GM20431 (cell line): ENCODE results near the gene PAM.
"Not testable (repeated sequence)": the region's sequence is repeated elsewhere in the genome, so short reads cannot be mapped to it uniquely, and the experiment has no call there.

Source experiments
- in situ Hi-C: fragments of 300-500 bp; cut with MseI, MboI; formaldehyde crosslinking; loops from one replicate; pipeline ENCODE4 v1.15.0; 2020; ENCODE audit warnings: low sequenced_read_pairs; ENCODE audit not compliant: unreplicated experiment

The PAM gene

DNA sequence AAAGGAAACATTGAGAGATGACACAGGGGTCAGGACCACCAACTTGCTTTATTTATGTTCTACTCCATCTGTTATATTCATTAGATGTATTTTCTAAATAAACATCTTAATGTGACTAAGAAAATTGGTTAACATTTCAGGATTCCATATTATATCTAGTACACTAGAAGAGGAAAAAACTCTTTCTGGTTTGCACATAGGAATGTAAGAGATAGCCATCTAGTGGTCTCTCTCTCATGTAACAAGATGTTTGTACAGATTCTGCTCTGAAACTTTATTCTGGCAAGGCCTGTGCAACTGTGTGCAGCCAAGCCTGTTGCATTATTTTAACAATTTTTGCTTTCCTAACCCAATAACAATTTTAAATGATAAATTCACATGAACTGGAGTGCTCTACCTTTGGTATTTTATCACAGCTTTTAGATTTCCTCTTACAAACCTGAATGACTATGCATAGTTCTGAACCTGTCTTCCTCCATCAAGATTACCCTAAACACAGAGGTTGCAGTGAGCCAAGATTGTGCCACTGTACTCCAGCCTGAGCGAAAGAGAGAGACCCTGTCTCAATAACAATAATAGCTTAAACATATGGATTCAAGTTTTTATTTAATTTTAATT lies 216.7 kb downstream of the PAM start:
- in situ Hi-C loops, result no loop called here

DNA sequence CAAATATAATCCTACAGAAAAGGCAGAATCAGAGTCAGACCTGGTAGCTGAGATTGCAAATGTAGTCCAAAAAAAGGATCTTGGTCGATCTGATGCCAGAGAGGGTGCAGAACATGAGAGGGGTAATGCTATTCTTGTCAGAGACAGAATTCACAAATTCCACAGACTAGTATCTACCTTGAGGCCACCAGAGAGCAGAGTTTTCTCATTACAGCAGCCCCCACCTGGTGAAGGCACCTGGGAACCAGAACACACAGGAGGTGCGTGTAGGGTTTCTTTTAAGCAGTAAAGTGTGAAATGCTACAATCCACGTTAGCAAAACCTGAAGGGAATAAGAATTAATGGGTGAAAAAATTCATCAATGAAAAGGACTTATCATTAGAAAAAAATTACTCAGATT lies 219.1 kb downstream of the PAM start:
- in situ Hi-C loops, result no loop called here

DNA sequence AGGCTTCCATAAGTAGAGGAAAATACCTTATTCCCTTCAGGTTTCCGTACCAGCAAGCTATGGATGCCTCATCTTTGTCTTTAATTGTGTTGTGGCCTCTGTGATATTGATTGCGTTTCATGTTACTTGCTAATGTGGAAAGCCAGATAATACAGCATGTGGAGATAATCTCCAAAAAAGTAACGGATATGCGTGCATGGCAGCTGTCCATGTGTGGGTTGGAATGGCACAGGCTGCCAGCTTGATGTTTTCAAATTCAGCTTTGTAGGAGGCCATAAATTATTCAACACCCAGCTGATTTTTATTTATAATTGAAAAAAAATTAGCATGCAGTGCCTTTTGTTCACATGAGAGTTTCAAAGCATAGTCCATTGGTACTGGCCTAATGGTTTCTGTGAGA lies 219.9 kb downstream of the PAM start:
- in situ Hi-C loops, result no loop called here

GRCh38 chr5:102975457-102976182 lies 220.5 kb downstream of the PAM start:
- in situ Hi-C loops, result no loop called here

- in situ Hi-C loops, result no loop called here
Observed at GRCh38 chr5:102981957-102982635, 227.0 kb downstream of the PAM start.

- in situ Hi-C loops, result no loop called here
Observed at GRCh38 chr5:102986074-102986473, 231.0 kb downstream of the PAM start.

DNA sequence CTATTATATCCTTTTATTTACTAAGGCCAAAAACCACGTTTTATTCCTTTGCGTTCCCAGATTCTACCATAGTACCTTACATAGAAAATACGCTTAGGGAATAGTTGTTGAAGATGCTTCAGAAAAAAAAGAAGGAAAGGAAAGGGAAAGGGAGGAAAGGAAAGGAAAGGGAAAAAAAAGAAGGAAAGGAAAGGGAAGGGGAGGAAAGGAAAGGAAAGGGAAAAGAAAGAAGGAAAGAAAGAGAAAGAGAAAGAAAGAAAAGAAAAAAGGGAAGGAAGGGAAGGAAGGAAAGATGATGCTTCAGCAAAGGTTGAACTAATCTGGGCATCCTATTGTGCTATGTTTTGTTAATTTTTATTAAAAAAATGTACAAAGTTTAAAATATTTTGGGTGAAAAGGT lies 233.4 kb downstream of the PAM start:
- in situ Hi-C loops, result no loop called here

DNA sequence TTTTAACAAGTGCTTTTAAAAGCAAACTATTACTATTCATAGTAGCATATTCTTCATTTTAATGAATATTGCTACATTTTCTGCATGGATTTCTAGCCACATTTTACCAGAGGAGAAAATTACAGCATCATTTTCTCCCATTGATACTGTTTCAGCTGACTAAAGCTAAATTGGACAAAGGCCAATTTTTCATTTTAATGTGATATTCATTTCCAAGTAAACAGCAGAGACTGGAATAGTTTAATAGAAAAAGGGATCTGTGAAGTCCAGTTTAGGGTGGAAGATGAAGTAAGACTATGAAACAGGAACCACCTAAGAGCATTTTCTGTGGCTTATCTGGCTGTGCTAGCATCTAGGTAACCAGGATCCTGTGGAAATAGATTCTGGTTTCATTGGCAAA lies 236.7 kb downstream of the PAM start:
- in situ Hi-C loops, result no loop called here

DNA sequence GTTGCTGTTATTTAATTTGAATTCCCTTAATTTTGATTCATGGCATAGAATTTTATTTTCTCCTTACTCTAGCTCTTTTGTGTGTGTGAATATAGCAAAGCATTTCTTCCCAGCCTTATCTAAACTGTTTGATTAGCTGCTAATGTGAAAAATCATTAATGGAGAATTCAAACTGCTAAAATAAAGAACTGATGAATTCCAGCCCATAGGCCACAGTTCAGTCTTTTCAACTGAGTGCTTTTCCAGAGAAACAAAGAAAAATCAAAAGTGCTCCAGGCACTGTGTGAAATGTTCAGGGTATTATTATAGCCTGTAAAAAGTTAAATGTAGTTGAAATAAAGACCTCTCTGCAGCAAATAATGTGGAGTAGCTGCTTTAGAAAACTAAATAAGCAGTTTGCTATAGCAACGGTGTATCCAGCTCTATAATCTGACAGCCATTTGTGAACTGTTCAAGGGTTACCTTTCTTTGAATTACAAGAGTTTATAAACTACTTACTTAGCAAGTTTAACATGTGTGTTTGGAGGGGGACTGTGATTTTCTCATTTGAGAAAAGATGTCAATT lies 241.0 kb downstream of the PAM start:
- in situ Hi-C loops, result no loop called here

DNA sequence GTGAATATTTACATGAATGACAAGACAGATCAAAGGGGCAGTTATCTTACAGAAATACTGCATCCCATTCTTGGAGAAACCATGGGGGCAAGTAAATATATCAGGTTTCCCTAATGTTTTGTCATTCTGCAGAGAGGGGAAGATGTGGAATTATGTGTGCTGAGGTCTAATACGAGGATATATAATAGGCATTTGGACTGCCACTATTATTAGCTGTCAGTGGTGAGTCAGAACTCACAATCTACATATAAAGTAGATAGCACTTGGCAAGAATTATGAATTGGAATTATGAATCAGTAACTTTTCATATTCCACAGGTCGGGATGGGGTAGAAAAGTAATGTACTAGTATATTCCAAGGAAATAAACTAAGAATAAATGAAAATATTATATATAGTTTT lies 243.1 kb downstream of the PAM start:
- in situ Hi-C loops, result no loop called here

DNA sequence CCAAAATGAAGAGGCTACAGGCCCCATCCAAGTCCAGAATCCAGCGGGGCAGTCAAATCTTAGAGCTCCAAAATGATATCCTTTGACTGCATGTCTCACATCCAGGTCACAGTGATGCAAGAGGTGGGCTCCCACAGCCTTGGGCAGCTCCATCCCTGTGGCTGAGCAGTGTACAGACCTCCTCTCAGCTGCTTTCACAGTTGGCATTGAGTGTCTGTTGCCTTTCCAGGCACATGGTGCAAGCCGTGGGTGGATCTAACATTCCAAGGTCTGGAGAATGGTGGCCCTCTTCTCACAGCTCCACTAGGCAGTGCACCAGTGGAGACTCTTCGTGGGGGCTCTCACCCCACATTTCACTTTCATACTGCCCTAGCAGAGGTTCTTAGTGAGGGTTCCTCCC lies 244.1 kb downstream of the PAM start:
- in situ Hi-C loops, result no loop called here

DNA sequence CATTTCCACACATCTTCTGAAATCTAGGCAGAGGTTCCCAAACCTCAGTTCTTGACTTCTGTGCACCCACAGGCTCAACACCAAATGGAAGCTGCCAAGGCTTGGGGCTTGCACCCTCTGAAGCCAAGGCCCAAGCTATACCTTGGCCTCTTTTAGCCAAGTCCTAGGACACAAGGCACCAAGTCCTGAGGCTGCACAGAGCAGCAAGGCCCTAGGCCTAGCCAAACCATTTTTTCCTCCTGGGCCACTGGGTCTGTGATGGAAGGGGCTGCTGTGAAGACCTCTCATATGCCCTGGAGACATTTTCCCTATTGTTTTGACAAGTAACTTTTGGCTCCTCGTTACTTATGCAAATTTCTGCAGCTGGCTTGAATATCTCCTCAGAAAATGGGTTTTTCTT lies 244.5 kb downstream of the PAM start:
- in situ Hi-C loops, result not testable (repeated sequence)

GRCh38 chr5:103000089-103000488 lies 245.0 kb downstream of the PAM start:
- in situ Hi-C loops, result no loop called here

DNA sequence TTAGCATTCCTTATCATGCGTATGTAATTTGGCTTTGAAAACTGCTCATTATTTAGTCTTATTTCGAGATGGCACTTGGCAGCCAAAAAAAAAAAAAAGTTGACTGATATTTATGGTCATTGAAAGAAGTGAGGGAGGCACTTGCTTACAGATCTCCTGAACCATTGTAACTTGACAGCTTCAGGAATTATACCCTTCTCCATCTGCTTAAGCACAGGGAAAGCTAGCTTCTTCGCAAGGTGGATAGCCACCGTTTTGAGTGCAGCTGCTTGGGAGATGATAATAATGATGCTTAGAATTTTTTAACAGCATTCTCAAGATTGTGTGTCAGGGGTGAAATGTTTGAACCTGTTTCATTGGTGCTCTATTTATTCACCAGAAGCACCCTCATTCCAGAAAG lies 248.8 kb downstream of the PAM start:
- in situ Hi-C loops, result no loop called here

GRCh38 chr5:103005276-103005675 lies 250.2 kb downstream of the PAM start:
- in situ Hi-C loops, result no loop called here

GRCh38 chr5:103006921-103007320 lies 251.8 kb downstream of the PAM start:
- in situ Hi-C loops, result no loop called here

DNA sequence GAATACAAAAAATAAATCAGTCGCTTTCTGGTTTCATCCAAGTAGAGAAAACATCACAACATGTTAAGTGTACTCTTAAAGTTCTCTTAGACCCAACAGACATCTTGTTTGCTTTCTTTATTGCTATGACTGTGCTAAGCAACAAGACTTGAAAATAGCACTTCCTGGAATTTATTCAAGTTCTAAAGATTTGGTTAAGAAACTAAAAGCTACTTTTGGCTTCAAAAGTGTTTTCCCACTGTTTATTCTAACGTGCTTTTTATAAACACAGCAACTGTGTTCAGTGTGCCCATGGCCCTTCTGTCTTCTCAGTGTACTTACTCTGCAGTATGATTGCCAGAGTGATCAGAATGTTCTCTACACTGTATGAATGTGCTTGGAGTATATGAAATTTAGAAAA lies 255.1 kb downstream of the PAM start:
- in situ Hi-C loops, result no loop called here

- in situ Hi-C loops, result no loop called here
Observed at GRCh38 chr5:103013933-103014552, 258.9 kb downstream of the PAM start.

DNA sequence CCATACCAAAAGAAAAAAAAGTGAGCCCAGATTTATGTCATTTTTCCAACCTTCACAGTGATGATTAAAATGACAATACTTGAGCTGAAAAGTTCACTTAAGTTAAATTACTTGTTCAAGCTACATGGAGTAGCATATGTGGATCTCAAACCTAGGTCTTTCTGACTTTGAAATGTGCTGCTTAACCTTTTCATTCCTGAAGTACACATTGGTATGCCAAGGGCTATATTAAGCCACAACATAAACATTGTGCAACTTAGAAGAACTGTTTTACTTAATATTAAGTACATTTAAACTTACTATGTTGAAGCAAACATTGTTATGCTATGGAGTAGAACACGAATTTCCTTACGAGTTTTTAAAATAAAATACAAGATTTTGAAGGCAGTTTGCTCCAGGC lies 259.9 kb downstream of the PAM start:
- in situ Hi-C loops, result no loop called here

DNA sequence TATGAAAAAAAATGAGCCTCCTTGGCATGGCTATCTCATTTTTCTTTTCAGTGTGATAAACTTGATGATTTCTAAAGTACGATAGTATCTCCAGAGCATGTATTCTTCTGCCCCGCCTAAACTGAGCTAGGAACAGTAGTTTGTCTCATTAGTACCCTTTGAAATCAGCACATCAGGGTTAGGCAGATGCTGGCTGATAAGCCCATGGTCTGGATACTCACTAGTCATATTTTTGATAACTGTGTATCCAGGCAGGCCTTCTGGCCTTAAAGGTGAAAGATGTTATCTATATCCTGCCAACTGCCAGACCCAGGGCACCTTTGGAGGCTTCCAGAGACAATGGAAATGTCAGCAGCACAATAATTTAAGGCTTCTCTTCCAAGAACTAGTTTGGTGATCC lies 261.1 kb downstream of the PAM start:
- in situ Hi-C loops, result no loop called here

- in situ Hi-C loops, result no loop called here
Observed at GRCh38 chr5:103019804-103020203, 264.7 kb downstream of the PAM start.
